Measurements from ENCODE around the gene LSAMP. TPM values are rescaled to one million over a fixed set of nuclear protein-coding genes. Genes with fewer than 3 reads are reported as not detected.

Gene LSAMP
- polyA plus RNA-seq, 1 of the 3 experiments (the other 2 are of a cell fraction) = 6.6 TPM

GRCh38 chr3:116392291-116392690, 53.0 kb downstream of the LSAMP start:
- no peaks in the 10 kb centered on the region for H3K27me3 ChIP-seq (ENCODE audit: insufficient read depth)
- H3K4me3 ChIP-seq (ENCODE audit: low read depth in 2 of 2, low read length in 1 of 2) = no peak overlapping the region
- no peaks in the 10 kb centered on the region for H3K36me3 ChIP-seq (replicated peaks in 1 of 2; ENCODE audit: control insufficient read depth in 1 of 2, insufficient read depth in 2 of 2, low read length in 1 of 2)
- POLR2A ChIA-PET = no interaction called here
- no peaks in the 10 kb centered on the region for H3K9me2 ChIP-seq
- no peak for TF ChIP-seq TAF1 (IDR thresholded peaks at IDR 0.05; ENCODE audit: borderline replicate concordance, low read depth, low read length)
- TF ChIP-seq GATA2 (CRISPR knock-in tag; IDR thresholded peaks at IDR 0.05) = no peak
- no peak for TF ChIP-seq NRF1 (IDR thresholded peaks at IDR 0.05; ENCODE audit: low read depth, low read length)
- TF ChIP-seq, protein P1, sequence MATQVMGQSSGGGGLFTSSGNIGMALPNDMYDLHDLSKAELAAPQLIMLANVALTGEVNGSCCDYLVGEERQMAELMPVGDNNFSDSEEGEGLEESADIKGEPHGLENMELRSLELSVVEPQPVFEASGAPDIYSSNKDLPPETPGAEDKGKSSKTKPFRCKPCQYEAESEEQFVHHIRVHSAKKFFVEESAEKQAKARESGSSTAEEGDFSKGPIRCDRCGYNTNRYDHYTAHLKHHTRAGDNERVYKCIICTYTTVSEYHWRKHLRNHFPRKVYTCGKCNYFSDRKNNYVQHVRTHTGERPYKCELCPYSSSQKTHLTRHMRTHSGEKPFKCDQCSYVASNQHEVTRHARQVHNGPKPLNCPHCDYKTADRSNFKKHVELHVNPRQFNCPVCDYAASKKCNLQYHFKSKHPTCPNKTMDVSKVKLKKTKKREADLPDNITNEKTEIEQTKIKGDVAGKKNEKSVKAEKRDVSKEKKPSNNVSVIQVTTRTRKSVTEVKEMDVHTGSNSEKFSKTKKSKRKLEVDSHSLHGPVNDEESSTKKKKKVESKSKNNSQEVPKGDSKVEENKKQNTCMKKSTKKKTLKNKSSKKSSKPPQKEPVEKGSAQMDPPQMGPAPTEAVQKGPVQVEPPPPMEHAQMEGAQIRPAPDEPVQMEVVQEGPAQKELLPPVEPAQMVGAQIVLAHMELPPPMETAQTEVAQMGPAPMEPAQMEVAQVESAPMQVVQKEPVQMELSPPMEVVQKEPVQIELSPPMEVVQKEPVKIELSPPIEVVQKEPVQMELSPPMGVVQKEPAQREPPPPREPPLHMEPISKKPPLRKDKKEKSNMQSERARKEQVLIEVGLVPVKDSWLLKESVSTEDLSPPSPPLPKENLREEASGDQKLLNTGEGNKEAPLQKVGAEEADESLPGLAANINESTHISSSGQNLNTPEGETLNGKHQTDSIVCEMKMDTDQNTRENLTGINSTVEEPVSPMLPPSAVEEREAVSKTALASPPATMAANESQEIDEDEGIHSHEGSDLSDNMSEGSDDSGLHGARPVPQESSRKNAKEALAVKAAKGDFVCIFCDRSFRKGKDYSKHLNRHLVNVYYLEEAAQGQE (IDR thresholded peaks at IDR 0.05; ENCODE audit: low read depth, low read length) = no peak
- no peak for TF ChIP-seq FOXJ3 (CRISPR knock-in tag; IDR thresholded peaks at IDR 0.05)
- no peak for TF ChIP-seq FOSL2 (IDR thresholded peaks at IDR 0.05; ENCODE audit: borderline replicate concordance, low read depth)
- TF ChIP-seq FOXM1 (IDR thresholded peaks at IDR 0.05; ENCODE audit: low read depth) = no peak
- TF ChIP-seq CHD2 (IDR thresholded peaks at IDR 0.05; ENCODE audit: low read length, partially characterized antibody) = no peak
- TF ChIP-seq, protein P2, sequence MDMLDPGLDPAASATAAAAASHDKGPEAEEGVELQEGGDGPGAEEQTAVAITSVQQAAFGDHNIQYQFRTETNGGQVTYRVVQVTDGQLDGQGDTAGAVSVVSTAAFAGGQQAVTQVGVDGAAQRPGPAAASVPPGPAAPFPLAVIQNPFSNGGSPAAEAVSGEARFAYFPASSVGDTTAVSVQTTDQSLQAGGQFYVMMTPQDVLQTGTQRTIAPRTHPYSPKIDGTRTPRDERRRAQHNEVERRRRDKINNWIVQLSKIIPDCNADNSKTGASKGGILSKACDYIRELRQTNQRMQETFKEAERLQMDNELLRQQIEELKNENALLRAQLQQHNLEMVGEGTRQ (IDR thresholded peaks at IDR 0.05; ENCODE audit: borderline replicate concordance, low read depth, low read length) = no peak
- TF ChIP-seq IRF3 (IDR thresholded peaks at IDR 0.05; ENCODE audit: low read depth, low read length) = no peak
- TF ChIP-seq, protein P3, sequence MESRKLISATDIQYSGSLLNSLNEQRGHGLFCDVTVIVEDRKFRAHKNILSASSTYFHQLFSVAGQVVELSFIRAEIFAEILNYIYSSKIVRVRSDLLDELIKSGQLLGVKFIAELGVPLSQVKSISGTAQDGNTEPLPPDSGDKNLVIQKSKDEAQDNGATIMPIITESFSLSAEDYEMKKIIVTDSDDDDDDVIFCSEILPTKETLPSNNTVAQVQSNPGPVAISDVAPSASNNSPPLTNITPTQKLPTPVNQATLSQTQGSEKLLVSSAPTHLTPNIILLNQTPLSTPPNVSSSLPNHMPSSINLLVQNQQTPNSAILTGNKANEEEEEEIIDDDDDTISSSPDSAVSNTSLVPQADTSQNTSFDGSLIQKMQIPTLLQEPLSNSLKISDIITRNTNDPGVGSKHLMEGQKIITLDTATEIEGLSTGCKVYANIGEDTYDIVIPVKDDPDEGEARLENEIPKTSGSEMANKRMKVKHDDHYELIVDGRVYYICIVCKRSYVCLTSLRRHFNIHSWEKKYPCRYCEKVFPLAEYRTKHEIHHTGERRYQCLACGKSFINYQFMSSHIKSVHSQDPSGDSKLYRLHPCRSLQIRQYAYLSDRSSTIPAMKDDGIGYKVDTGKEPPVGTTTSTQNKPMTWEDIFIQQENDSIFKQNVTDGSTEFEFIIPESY (IDR thresholded peaks at IDR 0.05; ENCODE audit: borderline replicate concordance, low read depth) = no peak
- WGBS (ENCODE audit: low lambda C conversion rate) = no CpG with 5 or more reads among the region's 3 CpGs
- no peaks in the 10 kb centered on the region; a peak in 1 of 4 replicates for H3K4me1 ChIP-seq (ENCODE audit: control insufficient read depth in 1 of 2, insufficient read depth in 2 of 2, low read depth in 1 of 2, low read length in 1 of 2)
- no peaks in the 10 kb centered on the region for H4K20me1 ChIP-seq (ENCODE audit: insufficient read depth)
- H3K79me2 ChIP-seq (ENCODE audit: insufficient read depth) = no peaks in the 10 kb centered on the region
- no peak overlapping the region for H3K9ac ChIP-seq
- H3K27ac ChIP-seq (ENCODE audit: low read depth in 2 of 2, low read length in 1 of 2) = no peak overlapping the region
- CTCF ChIA-PET = no interaction called here
- no peaks in the 10 kb centered on the region for H3K9me3 ChIP-seq
- no peak overlapping the region for H3K4me2 ChIP-seq
- no peak overlapping the region for H2AFZ ChIP-seq (ENCODE audit: low read depth)
- no peaks in the 10 kb centered on the region for H3F3A ChIP-seq (replicated peaks; ENCODE audit: insufficient read depth)
- no peak for DNase-seq

All from SK-N-SH (cell line).